DOHH2 (cell line): Measurements from ENCODE around the gene AK6.

Source experiments
- H3F3A ChIP-seq: fragments of 200-600 bp; sonication (generic), shearing (Covaris generic); 2 replicates; pipeline ENCODE4 v1.6.0; 2016; ENCODE audit warnings: antibody characterized with exemption, mild to moderate bottlenecking; ENCODE audit not compliant: control insufficient read depth, insufficient read depth
- H3K27ac ChIP-seq: fragments of 200-600 bp; sonication (generic); 2 replicates; pipeline ENCODE4 v1.5.1; 2014; ENCODE audit warnings: low read depth, mild to moderate bottlenecking, low read length, moderate library complexity
- H3K27me3 ChIP-seq: fragments of 200-600 bp; sonication (generic); 2 replicates; pipeline ENCODE4 v1.6.1; 2014; ENCODE audit warnings: mild to moderate bottlenecking, low read length, mixed read lengths; ENCODE audit not compliant: control insufficient read depth
- H3K36me3 ChIP-seq: fragments of 200-600 bp; sonication (generic); 2 replicates; pipeline ENCODE4 v1.6.1; 2014; ENCODE audit warnings: mild to moderate bottlenecking, low read length, moderate library complexity, mixed read lengths; ENCODE audit not compliant: control insufficient read depth
- H3K4me1 ChIP-seq: fragments of 200-600 bp; sonication (generic); 2 replicates; pipeline ENCODE4 v1.6.1; 2014; ENCODE audit warnings: mild to moderate bottlenecking, low read length, mixed read lengths; ENCODE audit not compliant: control insufficient read depth
- H3K4me2 ChIP-seq: fragments of 200-600 bp; sonication (generic); 2 replicates; pipeline ENCODE4 v1.6.0; 2014; ENCODE audit warnings: mild to moderate bottlenecking, low read length, moderate library complexity
- H3K4me3 ChIP-seq: fragments of 200-600 bp; sonication (generic); 2 replicates; pipeline ENCODE4 v1.5.1; 2014; ENCODE audit warnings: mild to moderate bottlenecking, low read length, mixed read lengths
- H3K79me2 ChIP-seq: fragments of 200-600 bp; sonication (generic); 2 replicates; pipeline ENCODE4 v1.6.1; 2014; ENCODE audit warnings: mild to moderate bottlenecking, low read length, mixed read lengths; ENCODE audit not compliant: control insufficient read depth
- H3K9me2 ChIP-seq: fragments of 200-600 bp; sonication (generic); replicated peaks from 2 replicates; pipeline ENCODE4 v1.6.1; 2014; ENCODE audit warnings: mild to moderate bottlenecking, low read length, mixed read lengths; ENCODE audit not compliant: control insufficient read depth
- H3K9me3 ChIP-seq: fragments of 200-600 bp; sonication (generic); 2 replicates; pipeline ENCODE4 v1.6.1; 2014; ENCODE audit warnings: antibody characterized with exemption, low read length, mixed read lengths; ENCODE audit not compliant: control insufficient read depth, insufficient read depth
- H4K20me1 ChIP-seq: fragments of 200-600 bp; sonication (generic); 2 replicates; pipeline ENCODE4 v1.6.0; 2014; ENCODE audit warnings: low read depth, mild to moderate bottlenecking, antibody characterized with exemption, low read length, moderate library complexity; ENCODE audit not compliant: control insufficient read depth, insufficient read depth
- EZH2phosphoT487 ChIP-seq: fragments of 200-600 bp; sonication (generic); IDR thresholded peaks from 2 replicates; pipeline ENCODE4 v1.6.1; 2017; ENCODE audit warnings: borderline replicate concordance, mild to moderate bottlenecking, antibody characterized with exemption, low read length, moderate library complexity, mixed read lengths
- TF ChIP-seq, protein P1 (sequence below): fragments of 200-600 bp; sonication (generic); IDR thresholded peaks from one replicate; pipeline ENCODE4 v1.5.1; 2014; ENCODE audit warnings: antibody characterized with exemption, mild to moderate bottlenecking, low read depth, low read length; ENCODE audit not compliant: poor library complexity, severe bottlenecking

AK6 gene

DNA sequence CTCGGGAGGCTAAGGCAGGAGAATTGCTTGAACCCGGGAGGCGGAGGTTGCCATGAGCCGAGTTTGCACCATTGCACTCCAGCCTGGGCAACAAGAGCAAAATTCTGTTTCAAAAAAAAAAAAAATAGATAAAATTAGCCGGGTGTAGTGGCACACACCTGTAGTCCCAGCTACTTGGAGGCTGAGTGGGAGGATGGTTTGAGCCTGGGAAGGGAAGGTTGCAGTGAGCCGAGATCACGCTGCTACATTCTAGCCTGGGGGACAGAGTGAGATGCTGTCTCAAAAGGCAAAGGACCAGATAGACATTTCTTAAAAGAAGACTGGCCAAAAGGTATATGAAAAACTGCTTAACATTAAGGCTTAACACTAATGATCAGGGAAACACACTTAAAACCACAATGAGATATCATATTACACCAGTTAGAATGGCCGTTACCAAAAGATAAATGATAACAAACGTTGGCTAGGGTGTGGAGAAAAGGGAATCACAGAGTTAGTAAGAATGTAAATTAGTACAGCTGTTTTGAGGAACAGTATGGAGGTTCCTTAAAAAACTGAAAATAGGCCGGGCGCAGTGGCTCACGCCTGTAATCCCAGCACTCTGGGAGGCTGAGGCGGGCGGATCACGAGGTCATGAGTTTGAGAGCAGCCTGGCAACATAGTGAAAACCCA lies 35.5 kb upstream of the AK6 start:
- Histone ChIP-seq H3K4me1 (no peaks in the 10 kb centered on the region), H3K79me2 (no peaks in the 10 kb centered on the region), H3K4me2 (no peak overlapping the region), H3K27ac (no peak overlapping the region), H3K36me3 (peaks cover 77% of the 10 kb centered on the region), H3F3A (no peaks in the 10 kb centered on the region; the same call in 1 of the 2 replicates), H3K27me3 (no peaks in the 10 kb centered on the region), H3K4me3 (no peak overlapping the region), H3K9me2 (no peaks in the 10 kb centered on the region), H3K9me3 (no peaks in the 10 kb centered on the region), H4K20me1 (no peaks in the 10 kb centered on the region)
- TF ChIP-seq, protein P1, sequence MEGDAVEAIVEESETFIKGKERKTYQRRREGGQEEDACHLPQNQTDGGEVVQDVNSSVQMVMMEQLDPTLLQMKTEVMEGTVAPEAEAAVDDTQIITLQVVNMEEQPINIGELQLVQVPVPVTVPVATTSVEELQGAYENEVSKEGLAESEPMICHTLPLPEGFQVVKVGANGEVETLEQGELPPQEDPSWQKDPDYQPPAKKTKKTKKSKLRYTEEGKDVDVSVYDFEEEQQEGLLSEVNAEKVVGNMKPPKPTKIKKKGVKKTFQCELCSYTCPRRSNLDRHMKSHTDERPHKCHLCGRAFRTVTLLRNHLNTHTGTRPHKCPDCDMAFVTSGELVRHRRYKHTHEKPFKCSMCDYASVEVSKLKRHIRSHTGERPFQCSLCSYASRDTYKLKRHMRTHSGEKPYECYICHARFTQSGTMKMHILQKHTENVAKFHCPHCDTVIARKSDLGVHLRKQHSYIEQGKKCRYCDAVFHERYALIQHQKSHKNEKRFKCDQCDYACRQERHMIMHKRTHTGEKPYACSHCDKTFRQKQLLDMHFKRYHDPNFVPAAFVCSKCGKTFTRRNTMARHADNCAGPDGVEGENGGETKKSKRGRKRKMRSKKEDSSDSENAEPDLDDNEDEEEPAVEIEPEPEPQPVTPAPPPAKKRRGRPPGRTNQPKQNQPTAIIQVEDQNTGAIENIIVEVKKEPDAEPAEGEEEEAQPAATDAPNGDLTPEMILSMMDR, result no peak
- no peak for TF ChIP-seq EZH2phosphoT487

DNA sequence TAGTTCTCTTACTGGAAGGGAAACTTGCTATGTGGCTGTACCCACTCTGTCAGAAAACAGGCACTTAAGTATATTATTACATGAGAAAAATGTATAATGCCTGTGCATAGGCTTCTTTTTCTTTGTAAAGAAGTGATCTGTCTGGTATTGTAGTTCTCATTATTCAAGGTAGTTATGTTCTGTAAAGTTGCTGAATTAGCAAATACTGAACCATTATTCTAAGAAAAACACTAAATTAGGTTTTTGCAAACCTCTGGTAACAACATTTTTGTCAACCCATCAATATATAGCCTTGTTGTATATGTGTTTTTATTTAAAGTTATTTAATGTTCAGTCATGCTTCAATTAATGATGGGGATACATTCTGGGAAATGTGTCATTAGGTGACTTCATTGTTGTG lies 9.1 kb upstream of the AK6 start:
- Histone ChIP-seq H3K4me1 (peaks cover 35% of the 10 kb centered on the region), H3K27ac (no peak overlapping the region), H3K4me3 (no peak overlapping the region), H4K20me1 (no peaks in the 10 kb centered on the region), H3K9me2 (no peaks in the 10 kb centered on the region), H3F3A (peaks cover 15% of the 10 kb centered on the region), H3K27me3 (no peaks in the 10 kb centered on the region), H3K9me3 (no peaks in the 10 kb centered on the region), H3K4me2 (no peak overlapping the region), H3K36me3 (peaks cover 81% of the 10 kb centered on the region), H3K79me2 (peaks cover 70% of the 10 kb centered on the region)
- no peak for TF ChIP-seq EZH2phosphoT487
- TF ChIP-seq, protein P1, result no peak

DNA sequence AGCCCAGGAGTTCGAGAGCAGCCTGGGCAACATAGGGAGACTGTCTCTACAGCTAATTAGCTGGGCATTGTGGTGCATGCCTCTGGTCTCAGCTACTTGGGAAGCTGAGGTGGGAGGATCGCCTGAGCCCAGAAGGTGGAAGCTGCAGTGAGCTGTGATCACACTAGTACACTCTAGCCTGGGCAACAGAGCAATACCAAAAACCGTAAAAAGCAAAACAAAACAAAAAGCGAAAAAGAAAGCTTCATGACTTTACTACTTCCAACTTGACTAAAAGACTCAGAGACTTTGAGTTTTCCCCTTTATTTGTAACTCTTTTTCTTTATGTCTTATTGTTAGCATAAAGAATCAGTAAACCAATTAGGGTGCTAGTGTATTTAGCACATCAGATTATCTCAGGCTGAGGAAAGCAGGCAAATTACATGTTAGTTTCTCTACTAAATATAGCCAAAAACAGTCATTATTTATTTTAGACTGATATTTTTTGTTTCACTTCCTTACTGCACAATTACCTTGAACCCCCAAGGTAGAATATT lies 5.7 kb upstream of the AK6 start:
- Histone ChIP-seq H3K9me2 (no peaks in the 10 kb centered on the region), H3K27me3 (no peaks in the 10 kb centered on the region), H3K4me1 (peaks cover 44% of the 10 kb centered on the region), H3K4me3 (peak overlapping the region; percentile 73), H4K20me1 (no peaks in the 10 kb centered on the region), H3K36me3 (peaks cover 70% of the 10 kb centered on the region), H3K4me2 (peak overlapping the region; percentile 97), H3K79me2 (peaks cover 88% of the 10 kb centered on the region), H3K9me3 (no peaks in the 10 kb centered on the region), H3F3A (peaks cover 20% of the 10 kb centered on the region), H3K27ac (peak overlapping the region; percentile 98)
- TF ChIP-seq, protein P1, result no peak
- no peak for TF ChIP-seq EZH2phosphoT487
